GM18858 (cell line): Measurements from ENCODE around the gene HCLS1.
"Not testable (repeated sequence)": the region's sequence is repeated elsewhere in the genome, so short reads cannot be mapped to it uniquely, and the experiment has no call there.

ENCODE experiments used
- ATAC-seq: cut with Tn5 transposase; IDR thresholded peaks from one replicate; pipeline ENCODE4 v1.9.1; 2021; ENCODE audit not compliant: unreplicated experiment

HCLS1 gene, protein sequence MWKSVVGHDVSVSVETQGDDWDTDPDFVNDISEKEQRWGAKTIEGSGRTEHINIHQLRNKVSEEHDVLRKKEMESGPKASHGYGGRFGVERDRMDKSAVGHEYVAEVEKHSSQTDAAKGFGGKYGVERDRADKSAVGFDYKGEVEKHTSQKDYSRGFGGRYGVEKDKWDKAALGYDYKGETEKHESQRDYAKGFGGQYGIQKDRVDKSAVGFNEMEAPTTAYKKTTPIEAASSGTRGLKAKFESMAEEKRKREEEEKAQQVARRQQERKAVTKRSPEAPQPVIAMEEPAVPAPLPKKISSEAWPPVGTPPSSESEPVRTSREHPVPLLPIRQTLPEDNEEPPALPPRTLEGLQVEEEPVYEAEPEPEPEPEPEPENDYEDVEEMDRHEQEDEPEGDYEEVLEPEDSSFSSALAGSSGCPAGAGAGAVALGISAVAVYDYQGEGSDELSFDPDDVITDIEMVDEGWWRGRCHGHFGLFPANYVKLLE

DNA sequence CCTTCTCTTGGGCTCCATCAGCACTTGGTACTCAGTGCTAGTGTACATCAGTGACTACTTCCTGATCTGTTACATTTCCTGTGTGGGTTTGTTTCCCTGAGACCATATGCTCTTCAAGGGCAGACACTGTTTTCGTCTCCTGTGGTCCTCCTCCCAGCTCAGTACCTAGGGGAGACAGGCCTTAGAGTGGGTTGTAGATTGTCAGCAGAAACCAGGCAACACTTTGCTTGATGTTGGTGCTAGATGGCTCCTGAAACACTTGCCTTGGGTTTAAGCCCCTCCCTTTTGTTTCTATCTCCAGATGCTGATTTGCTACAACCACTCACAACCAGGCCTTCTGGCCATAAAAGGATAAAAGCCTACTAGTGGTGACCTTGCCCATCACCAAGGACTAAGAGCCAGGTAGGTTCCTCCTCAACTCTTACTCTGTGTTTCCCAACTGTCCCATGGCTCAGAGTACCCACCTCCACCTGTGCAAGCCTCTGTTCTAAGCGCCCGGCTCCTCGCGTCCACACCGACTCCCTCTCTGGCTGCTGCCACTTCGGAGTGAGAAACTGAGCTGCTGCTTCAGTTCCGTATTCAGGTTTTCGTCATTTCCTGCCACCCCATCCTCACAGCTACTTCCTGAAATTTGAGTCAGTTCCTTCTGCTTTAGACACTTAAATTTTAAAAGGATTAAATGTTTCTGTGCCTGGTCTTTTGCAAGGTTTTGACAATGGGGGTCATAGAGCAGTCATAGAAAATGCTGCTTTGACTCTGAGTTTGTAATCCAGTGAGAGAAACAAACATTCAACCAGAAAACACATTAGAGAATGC, at the start of gene HCLS1:
Gene HCLS1, minus strand, starts transcription at position 548 of the 816 bp plus-strand sequence. CDS start 2,556 bp downstream, outside the sequence.
- ATAC-seq, result peak; percentile 73

DNA sequence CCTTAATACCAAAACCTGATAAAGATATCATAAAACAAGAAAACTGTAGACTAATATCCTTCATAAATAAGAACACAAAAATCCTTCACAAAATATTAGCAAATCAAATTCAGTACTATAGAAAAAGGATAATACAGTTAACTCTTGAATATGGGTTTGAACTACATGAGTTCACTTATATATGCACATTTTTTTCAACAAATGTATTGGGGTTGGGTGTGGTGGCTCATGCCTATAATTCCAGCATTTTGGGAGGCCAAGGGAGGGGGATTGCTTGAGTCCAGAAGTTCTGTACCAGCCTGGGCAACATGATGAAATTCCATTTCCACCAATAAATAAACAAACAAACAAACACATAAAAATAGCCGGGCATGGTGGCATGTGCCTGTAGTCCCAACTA, 49.6 kb upstream of the HCLS1 start:
- no peak for ATAC-seq

DNA sequence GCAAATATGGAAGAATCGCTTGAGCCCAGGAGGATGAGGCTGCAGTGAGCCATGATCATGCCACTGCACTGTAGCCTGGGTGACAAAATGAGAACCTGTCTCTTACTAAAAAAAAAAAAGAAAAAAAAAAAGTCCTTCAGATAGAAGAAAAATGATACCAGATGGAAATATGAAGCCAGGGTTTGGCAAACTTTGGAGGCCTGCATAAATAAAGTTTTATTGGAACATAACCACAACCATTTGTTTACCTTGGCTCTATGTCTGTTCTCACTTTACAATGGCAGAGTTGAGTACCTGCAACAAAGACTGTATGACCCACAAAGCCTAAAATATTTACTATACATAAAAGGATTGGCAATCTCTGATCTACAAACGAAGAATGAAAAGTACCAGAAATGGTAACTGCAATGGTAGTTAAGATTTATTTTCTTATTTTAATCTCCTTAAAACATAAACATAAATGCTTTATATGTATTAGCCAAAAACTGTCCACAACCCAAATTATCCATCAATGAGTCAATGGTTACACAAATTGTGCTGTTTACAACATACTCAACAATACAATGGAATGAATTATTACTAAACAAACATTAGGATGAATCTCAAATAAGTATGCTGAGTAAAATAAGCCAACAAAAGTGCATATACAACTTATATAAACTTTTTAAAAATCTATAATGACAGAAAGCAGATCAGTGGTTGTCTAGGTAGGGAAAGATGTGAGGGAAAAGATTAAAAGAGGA, 47.0 kb upstream of the HCLS1 start:
- no peak for ATAC-seq

DNA sequence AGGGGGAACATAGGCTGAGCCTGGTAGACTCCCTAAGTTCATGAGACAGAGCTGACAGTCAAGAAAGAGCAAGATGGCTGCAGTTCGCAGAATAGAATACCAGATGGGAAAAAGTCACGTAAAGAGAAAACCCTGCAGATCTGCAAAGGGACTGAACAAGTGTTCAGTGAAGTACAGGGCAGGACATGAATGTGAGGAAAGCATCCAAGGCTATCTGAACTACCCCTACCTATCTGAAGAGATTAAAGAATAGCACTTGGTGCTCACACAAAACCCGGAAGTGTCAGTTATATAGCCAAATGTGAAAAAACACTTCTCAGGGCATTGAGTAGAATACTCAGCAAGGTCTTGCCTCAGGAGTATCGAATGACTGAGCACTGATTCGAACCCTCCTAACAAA, 44.8 kb upstream of the HCLS1 start:
- no peak for ATAC-seq

DNA sequence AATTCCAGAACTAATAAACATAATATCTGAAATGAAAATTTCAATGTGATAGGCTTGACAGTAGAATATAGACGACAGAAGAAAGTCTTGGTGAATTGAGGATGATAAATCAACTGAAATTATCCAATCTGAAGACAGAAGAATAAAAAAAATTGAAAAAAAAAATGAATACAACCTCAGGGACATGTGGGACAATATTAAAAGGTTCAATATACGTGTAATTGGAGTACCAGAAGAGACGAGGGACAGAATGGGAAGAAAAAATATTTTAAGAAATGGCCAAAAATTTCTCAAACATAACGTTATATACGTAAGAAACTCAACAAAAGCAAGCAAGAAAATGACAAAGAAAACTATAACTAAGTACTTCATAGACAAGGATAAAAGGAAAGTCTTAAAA, 43.3 kb upstream of the HCLS1 start:
- ATAC-seq, result no peak

DNA sequence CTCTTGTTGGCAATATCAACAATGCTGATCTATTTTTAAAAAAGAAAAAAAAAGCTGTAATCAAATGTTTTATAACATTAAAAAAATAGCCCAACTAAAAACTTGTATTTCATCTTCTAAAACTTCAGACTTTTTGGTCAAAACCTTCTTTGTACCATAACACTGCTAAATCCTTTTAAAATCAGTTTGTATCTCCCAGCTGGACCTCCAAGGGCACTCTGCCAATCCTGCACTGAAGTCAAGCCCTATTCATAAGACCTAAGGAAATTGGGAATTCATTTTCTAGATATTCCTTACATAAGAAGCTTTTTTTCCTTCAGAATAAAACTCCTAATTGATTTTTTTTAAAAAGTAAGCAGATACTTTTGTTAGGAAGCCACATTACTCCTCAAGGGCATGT, 38.2 kb upstream of the HCLS1 start:
- no peak for ATAC-seq

DNA sequence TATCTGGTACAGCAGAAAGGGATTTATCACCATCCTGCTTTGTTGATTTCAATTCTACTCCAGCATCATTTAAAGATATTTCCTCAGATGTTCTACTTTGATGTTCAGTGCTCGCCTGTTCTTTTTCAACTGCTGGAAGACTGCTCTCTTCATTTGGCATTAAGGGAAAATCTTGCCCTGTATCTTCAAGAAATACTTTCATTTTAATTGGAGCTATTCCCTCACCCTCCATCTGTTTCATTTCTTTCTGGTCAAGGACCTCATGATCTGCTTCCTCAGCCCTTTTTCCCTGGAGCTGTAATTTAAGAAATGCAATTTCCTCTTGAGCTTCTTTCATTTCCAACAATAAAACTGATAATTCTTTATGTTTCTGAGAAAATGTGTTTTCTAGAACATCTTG, 37.8 kb upstream of the HCLS1 start:
- ATAC-seq, result no peak

DNA sequence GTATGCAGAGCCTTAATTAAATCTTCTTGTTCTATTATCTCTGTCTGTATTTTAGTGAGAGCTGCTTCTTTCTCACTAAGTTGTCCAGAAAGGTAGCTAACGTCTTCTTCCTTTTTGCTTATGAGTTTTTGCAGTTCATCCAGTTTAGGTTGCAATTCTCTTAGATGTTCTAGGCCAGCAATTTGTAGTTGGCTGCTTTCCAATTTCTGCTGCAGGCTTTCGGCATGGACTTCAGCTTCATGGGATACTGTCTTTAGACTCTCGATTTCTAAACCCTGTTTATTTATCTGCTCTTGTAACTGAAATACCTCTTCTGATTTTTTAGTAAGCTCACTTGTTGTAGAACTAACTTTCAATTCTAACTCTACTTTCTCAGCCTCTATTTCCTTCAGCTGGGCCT, 35.5 kb upstream of the HCLS1 start:
- no peak for ATAC-seq

DNA sequence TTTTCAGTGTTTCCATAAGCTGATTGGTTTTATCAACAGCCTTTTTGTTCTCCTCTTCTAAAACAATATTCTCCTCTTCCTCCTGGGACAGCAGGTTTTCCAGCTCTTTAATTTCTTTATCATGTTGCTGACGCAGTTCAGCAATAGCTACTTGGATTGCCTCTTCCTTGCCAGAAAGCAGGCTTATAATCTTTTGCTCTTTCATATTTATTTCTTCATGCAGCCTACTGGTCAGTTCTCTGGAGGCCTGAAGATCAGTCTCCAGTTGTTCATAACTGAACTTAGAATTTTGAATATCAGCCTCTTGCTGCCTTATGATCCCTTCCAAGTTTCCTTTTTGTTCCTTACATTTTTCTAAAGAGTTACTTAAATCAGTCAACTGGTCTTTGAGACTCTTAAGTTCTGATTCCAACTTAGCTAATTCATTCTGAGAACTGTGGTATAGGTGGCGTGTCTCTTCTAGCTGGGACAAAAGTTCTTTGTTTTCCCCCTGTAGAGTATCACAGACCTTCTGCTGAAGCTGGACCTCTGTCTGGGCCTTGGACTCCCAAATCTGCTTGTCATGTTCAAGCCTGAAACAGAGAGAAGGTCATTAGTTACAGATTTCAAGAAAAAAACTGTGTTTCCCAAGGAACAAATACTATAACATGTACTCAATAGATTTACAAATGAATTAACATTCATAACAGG, 31.5 kb upstream of the HCLS1 start:
- ATAC-seq, result no peak

DNA sequence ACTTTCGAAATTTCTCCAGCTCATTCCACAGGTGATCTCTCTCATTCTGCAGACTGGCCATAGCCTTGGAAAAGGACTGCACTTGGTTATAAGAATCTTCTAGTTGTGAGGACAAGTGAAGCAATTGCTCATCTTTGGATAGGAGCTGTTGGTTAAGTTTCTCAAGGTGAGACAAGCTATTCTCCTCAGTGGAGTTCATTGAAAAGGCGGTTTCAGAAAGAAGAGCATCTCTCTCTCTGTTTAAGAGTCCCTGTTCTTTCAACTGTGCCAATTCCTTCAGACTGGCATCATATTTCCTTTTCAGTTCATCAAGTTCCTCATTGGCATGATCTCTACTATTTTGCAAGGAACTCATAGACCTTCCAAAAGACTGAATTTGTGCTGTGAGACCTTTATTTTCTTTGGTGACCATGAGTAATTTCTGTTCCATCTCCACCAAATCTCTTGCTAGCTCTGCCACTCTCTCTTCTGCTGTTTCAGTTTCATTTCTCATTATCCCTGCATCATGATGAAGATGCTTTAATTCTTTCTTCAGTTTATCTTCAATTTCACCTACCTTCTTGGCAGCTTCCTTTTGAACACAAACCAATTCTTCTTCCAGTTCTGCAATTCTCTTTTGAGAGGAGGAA, 30.2 kb upstream of the HCLS1 start:
- peak; percentile 85 for ATAC-seq

DNA sequence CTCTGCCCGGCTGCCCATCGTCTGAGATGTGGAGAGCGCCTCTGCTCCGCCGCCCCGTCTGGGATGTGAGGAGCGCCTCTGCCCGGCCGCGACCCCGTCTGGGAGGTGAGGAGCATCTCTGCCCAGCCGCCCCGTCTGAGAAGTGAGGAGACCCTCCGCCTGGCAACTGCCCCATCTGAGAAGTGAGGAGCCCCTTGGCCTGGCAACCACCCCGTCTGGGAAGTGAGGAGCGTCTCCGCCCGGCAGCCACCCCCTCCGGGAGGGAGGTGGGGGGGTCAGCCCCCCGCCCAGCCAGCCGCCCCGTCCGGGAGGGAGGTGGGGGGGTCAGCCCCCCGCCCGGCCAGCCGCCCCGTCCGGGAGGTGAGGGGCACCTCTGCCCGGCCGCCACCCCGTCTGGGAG, 28.0 kb upstream of the HCLS1 start:
- not testable (repeated sequence) for ATAC-seq

DNA sequence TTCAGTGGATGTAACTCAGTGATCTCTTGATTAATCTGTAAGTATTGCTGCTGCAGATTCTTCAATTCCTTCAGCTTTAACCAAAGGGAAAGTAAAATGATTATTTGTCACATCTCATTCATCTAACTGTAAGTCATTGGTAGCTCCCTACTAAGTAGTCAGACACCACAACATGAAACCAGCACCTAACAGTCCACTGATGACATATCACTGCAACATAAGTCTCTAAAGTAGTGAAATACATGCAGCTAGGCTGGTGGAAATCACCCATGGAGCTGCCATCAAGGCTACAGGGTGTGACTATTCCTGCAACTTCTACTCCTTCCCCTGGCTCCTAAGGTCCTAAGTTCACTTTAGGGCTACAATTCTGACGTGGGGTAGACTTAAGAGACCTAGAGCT, 21.1 kb upstream of the HCLS1 start:
- no peak for ATAC-seq

DNA sequence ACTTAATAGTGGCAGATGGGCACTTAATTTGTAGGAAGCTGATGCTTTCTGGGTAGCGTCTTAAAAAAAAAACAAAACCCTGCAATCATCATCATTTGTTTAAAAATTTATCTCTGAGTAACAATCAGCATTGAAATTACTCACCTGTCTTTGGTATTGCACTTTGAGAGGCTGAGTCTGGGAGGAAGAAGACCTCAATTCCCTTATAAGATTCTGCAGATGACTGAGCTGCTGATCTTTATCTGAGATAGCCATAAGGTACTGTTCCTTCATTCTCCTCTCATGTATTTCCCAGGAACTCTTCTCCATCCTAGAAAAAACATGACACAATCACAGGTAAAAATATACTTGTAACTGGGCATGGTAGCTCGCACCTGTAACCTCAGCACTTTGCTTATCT, 16.4 kb upstream of the HCLS1 start:
- ATAC-seq, result no peak

DNA sequence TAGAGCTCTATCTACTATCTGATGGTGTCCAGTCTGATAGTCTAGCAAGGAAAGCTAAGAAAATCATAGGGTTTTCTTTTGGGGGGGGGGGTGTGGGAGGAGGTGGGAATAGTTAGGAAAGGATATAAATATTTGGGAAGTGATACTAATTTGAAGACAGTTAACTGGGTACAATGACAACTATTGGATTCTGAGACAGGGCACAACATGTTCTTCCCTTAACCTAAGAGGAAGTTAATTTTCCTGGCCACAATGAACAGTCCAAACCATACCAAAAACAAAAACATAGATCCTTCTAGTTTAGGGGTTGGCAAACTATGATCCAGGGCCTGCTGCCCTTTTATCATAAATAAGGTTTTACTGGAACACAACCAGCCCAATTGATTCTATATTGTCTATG, 10.0 kb upstream of the HCLS1 start:
- no peak for ATAC-seq

DNA sequence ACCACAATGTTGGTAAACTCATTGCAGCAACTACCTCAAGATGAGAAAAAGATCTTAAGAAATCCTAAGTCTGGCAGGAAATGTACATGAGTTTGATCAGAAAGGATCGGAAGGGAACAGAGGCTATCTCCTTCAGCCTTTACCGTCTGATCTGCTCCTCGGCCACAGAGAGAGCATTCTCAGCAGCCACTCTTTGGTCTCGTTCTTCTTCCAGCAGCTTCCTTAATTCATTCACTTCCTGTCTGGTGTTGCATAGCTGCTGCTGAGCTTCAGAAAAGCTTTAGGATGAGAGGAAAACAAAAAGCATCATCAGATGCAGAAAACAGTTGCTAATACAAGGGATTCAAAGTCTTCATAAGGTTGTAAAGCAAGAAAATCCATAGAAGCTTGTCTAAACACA, 6.6 kb upstream of the HCLS1 start:
- ATAC-seq, result no peak

DNA sequence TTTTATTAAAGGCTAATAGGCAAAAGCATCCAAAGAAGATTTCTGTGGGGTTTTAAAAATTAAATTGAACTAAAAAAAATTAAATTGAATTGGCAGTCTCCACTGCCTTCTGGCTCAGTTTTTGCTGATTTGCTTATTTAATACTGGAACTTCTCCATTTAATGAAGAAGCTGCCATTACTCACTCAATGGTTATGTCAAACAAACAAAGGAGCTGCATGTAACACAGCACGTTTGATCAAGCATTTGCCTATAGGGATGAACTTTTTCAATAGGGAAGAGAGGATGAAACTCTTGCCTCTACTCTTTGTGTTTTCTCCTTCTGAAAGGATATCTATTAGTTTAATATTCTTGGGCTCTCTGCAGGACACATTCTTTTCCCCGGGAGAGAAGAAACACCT, 4.8 kb upstream of the HCLS1 start:
- no peak for ATAC-seq

DNA sequence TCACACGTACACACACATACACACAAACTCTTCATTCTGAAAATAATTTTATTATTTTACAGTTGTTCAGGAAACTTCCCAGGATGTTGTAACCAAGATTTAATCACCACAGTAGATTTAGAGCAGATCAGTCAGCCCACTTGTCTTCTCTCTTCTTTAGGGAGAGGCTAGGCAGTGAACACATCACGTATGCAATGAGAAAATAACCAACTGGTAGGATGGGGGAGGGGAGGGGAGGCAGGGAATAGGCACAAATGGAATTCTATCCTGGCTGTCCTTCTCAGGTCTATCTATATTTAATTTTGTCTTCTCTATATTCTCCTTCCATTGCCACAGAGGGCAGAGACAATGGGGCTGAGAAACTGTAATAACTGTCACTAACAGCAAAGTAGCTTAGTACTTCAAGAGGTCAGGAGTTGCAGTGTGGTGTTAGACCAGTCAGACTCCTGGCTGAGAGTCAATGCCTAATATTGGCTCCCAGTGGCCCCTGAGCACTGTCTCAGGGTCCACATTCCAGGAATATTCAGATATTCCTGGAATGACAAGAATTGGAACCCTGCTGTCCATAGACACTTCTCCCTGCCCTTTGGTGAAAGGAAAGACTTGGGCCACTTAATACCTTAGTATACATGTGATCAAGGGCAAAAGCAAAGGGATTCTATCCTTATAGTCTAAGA, 2.6 kb upstream of the HCLS1 start:
- ATAC-seq, result no peak

DNA sequence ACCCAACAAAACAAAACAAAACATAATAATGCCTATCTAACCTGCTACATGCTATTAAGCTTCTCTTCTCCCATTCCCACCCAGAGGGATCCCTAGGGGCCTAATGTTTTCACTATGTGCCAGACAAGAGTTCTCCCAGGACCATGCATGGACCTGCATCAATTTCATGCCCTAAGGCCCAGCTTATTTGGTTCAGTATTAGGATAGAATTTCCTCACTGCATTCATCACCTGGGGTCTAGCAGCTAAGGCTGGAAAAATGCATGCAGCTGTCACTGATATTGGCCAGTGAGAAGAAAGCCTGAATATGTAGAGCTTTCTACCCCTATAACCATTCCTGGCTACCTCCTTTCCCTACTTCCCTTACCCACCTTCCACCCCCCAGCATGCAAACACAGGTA, 2.0 kb upstream of the HCLS1 start:
- no peak for ATAC-seq

DNA sequence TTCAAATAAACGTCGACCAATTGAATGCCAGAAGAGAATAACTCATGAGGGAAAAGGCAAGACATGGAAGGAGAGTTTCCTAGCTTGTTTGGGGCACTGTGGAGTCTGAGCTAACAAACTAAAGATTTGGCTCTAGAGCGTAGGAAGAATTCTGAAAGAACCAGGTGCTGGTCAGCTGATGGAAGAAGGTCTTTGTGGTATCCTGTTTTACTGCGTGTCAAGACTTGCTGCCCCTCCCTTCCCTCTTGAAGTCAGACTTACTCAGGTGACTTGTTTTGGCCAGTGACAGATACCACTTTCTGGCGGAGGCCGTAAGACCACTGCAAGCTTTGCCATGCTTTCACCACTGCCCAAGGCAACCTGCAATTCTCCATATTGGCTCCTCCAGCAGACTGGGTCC, 673 bp upstream of the HCLS1 start:
- ATAC-seq, result no peak

DNA sequence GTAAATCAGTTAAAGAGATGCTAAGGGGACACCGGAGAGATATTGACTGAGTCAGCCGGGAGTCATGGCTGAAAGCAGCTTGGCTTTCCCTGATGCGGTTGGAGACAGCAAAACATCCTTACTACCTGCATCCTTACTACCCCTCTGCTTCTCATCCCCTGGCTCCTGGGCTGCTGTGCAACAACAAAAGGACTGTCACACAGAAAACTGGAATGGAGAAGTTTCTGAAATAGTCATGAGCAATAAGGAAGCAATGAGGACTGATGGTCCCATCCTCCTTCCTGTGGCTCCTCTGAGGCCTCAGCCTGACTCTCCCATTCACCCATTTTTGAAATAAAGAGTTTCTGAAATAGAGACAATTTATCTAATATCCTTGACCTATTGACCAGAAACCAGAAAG, 1.1 kb downstream of the HCLS1 start:
- ATAC-seq, result no peak
